ENCODE results near the gene RREB1. TPM values are rescaled to one million over a fixed set of nuclear protein-coding genes. Genes with fewer than 3 reads are reported as not detected.

Gene RREB1
- total RNA-seq, 1 donor from 2014 or later: 1.6 TPM

DNA sequence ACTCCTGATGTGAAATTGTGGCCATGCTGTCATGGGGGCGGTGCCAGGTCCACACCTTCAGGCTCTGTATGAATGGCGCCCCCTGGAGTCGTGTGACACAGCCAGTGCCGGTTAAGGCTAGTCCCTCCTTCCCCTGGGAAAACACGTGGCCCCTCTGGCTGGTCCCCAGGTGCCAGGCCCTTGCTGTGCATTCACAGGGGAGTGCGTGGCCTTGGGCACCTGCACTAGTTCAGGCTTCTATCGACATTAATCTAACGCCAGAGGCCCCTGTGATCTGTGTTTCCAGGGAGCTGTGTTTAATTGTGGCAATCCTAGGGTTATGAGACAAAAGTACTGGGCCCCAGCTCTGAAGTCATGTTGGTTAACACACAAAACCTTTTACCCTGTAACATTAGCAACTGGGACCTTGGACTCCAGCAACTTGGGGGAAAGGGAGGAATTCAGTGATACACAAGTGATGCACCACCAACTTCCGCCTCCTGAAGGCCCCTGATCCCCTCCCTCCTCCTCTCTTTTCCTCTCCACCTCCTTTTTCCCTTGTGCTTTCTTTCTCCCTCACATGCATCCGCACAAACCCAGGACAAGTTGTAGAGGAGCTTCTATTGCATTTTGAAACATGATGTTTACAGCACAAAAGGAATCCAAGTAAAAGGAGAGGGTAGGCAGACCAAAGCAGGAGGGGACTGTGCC is 131.3 kb downstream of the RREB1 start:
- FAIRE-seq: no peak

DNA sequence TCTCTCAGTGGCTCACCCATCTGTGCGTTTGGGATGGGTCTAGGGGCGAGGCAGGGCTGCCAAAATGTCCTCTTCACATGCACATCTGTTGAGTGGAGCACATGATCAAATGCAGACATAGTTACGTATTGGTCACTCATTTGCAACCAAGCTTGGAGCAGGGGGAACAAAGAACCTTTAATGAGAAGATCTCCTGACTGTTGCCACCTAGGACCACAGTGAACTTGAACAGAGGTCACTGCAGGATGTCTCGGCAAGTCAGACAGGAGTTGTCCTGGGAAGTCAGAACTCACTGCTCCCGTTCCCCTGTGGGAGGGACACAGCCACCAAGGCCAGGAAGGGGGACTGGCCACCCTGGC is 131.8 kb downstream of the RREB1 start:
- DNase-seq (ENCODE audit: low spot score in 2 of 2) (no peak), FAIRE-seq (no peak)

More for the DNA sequence above, 131.3 kb downstream of the RREB1 start:
- DNase-seq (ENCODE audit: low spot score in 2 of 2): no peak

DNA sequence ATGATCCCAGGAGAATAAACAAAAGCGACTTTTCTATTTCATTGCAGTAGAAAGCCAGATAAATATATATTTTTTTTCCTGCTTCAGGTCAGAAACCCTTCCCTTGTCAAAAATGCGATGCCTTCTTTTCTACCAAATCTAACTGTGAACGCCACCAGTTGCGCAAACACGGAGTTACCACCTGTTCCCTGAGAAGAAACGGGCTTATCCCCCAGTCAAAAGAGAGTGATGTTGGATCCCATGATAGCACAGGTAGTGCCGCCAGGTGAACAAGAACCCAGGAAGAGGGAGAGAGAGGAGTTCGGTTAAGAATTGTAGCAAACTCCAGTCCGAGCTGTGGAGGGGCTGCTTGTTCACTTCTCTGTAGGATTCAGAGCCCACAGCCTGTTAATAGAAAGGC is 132.6 kb downstream of the RREB1 start:
- no peak for DNase-seq (ENCODE audit: low spot score in 2 of 2)
- FAIRE-seq: no peak

DNA sequence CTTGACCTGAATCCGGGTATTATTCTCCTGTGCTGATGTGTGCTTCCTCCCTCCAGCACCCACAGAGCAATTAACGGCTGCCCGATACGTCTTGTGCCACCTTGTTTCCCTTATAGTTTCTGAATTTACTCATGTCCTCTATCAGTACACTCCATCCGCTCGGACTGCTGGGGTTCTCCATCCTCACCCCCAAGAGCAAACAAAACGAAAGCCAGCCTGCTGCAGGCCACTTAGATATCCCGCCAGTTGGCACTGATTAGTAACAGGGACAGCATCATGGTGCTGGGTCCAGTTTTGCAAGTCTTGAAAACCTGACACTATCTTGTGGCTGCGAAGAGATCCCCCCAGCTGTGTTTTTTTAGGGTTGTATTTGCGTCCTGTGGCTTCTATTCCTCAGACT is 133.4 kb downstream of the RREB1 start:
- FAIRE-seq (no peak), DNase-seq (ENCODE audit: low spot score in 2 of 2) (no peak)

DNA sequence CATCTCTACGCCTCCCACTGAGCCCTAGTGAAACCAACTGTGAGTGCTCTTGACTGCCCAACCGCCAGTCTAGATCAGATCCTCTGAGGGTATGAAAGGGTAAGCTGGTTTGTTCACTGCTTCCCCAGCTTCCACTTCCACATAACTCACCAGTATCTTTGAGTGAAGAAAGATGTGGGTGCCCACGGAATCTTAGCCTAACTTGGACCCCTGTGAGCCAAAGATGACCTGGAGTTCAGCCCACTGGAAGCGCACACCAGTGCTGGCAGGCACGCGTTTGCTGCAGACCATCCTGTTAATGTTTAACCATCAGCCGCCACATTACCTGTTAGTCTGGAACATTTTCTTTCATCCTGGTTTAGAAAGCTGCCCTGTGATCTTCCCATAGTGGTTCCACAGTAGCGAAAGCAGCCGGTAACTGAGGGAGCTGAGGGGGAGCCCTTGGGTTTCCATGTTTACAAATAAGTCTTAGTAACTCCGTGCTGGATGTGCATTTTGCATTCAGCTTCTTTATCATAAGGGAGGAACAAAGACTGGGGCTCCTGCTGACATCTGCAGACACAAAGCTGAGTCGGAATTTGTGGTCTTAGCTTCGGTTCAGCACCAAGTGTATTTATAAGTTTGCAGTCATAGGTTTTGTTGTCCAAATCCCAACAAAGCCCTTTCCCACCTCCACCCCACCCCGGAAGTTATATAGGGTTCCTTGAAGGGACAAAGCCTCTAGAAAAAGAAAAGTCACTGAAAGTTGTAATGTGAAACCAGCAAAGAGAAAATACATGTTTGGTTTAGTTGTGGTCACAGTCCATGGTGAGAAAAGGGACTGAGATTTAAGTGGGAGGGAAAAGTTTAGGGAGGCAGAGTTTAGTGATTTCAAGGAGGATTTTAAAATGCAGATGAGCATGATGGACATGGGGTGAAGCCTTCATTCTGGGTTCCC is 134.2 kb downstream of the RREB1 start:
- no peak for FAIRE-seq
- no peak for DNase-seq (ENCODE audit: low spot score in 2 of 2)

DNA sequence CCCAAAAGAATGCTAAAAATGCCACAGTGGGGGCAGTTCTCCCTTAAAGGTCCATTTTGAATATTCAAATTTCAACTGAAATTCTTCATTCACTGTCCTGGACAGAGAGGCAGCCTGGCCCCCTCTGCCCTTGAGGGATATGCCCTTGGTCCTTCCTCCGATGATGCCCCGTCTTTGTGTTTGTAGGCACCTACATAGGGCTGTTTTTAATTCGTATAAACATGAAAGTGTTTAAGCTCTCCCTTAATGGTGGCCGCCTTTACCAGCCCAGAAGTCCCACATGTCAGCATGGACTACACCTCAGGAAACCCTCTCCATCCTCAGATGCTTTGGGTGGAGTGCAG is 135.0 kb downstream of the RREB1 start:
- FAIRE-seq (no peak), DNase-seq (ENCODE audit: low spot score in 2 of 2) (no peak)

- FAIRE-seq (no peak), DNase-seq (ENCODE audit: low spot score in 2 of 2) (peak; percentile 63 to 69)
Measured at GRCh38 chr6:7243179-7243981, 135.6 kb downstream of the RREB1 start.

DNA sequence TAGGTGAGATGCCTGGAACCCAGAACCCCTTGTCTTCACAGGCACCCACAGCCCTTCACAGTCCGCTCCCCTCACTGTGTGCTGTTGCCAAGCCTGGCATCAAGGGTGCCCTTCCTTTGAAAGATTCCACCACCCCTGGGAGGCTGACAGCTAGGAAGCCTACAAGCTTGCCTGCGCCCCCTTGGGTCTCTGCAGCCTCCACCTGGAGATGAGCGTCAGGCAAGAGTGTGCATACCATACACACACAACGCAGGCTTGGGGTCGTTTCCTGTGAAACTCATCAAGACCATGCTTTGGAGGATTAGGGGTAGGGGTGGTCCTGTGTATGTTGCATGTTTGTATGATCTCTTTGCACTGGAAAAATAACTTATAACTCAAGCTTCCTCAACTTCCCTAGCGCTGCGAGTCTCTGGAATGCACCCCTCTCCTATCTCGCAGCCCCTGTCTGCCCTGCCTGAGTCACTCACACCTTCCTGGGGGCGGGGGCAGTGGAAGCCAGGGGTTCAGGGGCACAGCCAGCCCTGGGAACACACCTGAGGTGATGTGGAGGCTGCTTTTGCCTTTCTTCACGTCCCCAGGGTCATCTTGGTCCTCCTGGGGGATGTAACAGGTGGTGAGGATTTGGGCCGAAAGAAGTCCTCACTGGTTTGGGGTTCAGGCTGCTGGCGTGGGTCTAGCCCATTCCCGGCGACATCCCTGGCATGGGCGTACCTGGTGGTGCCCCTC is 138.1 kb downstream of the RREB1 start:
- FAIRE-seq (no peak), DNase-seq (ENCODE audit: low spot score in 2 of 2) (no peak)

GRCh38 chr6:7246401-7247178 is 138.8 kb downstream of the RREB1 start:
- FAIRE-seq: no peak
- no peak for DNase-seq (ENCODE audit: low spot score in 2 of 2)

GRCh38 chr6:7247179-7247456 is 139.4 kb downstream of the RREB1 start:
- DNase-seq (ENCODE audit: low spot score in 2 of 2) (no peak), FAIRE-seq (no peak)

DNA sequence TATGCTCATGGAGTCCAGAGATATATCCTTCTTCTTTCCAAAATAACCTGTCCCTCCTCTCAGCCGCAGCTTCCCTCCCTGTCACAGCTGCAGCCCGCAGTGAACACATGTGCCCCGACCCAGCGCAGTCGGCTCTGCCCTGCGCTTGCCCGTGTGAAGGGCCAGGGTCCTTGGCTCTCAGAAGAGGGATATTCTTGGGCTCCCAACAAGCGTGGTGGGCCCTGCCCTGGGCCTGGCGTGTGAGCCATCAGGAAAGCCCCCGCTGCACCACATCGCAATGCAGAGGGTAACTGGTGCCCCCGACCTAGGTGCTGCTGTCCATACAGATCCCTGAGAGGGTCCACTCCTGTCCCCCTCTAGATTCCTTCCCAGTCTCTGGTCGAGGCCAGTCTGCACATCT is 140.1 kb downstream of the RREB1 start:
- no peak for FAIRE-seq
- no peak for DNase-seq (ENCODE audit: low spot score in 2 of 2)

DNA sequence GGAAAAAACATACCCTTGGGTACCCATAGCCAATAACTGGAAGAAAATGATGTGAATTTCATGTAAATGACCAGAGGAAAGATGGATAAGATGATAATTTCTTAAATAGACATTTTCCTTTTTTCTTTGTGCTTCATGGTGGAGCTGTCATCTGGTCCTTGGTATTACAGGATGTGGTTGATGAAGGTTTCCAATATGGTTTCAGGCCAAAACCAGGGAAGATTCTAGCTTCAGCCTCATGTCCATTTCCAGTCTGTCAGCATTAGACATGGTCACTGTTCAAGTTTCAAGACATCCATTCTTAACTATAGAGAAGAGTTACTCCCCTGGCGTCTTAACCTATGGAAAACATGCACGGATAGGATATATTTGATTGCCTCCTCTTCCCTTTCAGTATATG is 141.6 kb downstream of the RREB1 start:
- no peak for FAIRE-seq
- DNase-seq (ENCODE audit: low spot score in 2 of 2): no peak

- DNase-seq (ENCODE audit: low spot score in 2 of 2): no peak
Measured at GRCh38 chr6:7249946-7250643, 142.3 kb downstream of the RREB1 start.

DNA sequence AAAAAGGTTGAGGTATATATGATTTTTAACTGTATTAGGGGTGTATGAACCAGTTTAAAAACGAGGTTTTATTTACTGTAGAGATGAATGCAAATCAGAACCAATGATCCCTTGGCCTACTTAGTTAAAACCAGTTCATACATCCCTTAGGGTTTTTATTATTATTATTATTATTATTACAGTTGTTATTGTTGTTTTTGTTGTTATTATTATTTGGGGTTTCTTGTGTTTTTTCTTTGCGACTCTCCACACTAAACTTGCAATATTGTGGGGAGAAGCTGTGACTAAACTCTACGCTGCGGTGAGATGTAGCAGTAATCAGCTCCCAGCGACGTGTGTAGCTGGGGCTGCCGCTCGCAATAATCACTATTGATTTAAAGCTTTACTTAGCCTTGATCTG is 143.1 kb downstream of the RREB1 start:
- DNase-seq (ENCODE audit: low spot score in 2 of 2): no peak
- no peak for FAIRE-seq

More at GRCh38 chr6:7249946-7250643, 142.3 kb downstream of the RREB1 start:
- no peak for FAIRE-seq

DNA sequence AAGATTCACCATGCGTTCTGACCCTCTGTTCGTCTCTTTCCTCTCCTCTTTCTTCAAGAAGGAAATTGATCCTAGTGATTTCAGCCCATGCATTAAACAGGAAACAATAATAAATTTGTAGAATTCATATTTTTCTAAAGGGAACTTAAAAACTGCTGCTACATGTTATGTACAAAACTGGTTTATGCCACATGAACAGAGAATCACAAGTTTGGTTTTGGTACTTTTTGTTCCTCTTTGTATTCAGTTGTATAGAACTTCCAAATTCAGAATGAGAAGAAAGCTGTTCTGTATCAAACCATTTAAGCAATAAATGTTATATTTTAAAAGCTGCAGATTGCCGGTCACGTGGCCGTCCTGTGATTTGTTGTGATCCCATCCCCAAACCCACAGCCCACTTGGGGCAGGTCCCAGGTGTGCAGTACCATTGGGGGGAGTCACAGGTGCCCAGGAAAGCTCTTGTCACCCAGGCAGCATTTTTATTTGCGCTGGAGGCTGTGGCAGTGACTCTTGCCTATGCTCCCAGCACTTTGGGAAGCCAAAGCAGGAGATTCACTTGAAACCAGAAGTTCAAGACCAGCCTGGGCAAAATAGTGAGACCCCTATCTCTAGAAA is 144.0 kb downstream of the RREB1 start:
- DNase-seq (ENCODE audit: low spot score in 2 of 2) (no peak), FAIRE-seq (no peak)

DNA sequence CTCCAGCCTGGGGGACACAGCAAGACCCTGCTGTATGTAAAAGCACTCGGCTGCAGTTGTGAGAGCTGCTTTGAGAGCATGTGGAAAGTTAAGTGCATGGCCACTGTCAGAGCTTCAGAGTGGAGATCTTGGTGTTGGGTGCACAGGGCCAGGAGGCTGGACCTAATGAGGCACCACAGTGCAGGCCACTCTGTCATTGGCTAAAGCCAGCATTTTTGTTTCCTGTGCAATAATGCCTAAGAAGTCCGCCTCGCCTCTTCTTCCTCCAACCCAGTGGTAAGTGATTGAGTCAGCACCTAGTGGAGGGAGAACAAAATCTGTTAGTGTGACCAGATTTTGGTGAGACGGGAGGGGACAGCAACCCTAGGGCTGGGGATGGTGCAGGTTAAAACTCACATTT is 144.6 kb downstream of the RREB1 start:
- DNase-seq (ENCODE audit: low spot score in 2 of 2) (no peak), FAIRE-seq (no peak)

DNA sequence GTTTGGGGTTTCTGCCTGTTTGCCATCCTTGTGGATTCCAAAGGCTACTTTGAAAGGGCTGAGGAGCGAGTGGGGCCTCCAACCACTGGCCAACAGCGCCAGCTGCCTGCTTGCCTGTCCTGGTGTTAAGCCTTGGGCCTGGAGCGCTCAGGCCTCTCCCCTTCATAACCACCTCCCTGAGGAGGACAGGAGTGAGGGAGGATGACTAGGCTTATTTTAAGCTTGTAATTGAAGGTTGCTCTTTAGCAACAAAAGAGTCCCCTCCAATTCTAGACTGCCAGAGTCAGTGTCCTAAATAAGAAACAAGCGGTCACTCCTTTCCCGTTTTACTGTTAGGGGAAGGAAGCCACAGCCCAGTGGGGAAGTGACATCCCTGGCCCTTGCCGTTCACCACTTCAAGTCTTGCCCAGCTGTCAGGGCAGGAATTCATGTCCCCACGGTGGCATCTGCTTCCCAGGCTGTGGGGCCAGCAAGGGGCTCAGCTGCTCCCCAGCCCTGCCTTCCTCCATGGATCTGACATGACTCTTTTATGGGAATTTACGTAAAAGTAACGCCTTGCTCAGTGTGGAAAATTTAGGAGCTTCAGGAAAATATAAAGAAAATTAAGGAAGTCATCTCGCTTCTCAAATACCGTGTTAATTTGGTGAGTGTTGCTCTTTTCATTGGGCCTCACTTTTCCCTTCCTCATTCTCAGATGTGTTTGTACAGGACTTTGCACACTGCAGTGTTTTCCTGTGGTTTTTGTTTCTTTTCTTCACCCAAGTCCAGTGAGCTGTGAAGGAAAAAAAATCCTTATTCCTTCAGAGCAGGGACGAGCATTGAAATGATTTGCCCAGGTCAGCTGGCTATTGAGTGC is 147.4 kb downstream of the RREB1 start:
- no peak for DNase-seq (ENCODE audit: low spot score in 2 of 2)
- no peak for FAIRE-seq

DNA sequence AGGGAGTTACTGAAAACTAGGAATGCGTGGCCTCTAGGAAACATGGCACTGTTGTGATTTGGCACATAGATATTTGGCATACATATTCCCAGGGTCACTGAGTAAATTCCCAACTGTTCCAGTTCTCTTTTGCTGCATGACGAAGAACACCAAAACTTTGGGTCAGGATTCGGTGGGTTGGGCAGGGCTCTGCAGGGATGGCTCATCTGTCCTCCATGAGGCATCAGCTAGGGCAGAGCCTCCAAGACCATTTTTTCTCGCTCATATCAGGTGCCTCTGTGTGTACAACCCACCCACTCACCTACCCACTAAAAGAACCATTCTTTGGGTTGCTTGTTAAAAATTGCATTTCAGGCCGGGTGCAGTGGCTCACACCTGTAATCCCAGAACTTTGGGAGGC is 148.2 kb downstream of the RREB1 start:
- no peak for FAIRE-seq

More for the DNA sequence above, 148.2 kb downstream of the RREB1 start:
- DNase-seq (ENCODE audit: low spot score in 2 of 2): no peak
